Measurements from ENCODE around the gene C7.

The C7 gene

DNA sequence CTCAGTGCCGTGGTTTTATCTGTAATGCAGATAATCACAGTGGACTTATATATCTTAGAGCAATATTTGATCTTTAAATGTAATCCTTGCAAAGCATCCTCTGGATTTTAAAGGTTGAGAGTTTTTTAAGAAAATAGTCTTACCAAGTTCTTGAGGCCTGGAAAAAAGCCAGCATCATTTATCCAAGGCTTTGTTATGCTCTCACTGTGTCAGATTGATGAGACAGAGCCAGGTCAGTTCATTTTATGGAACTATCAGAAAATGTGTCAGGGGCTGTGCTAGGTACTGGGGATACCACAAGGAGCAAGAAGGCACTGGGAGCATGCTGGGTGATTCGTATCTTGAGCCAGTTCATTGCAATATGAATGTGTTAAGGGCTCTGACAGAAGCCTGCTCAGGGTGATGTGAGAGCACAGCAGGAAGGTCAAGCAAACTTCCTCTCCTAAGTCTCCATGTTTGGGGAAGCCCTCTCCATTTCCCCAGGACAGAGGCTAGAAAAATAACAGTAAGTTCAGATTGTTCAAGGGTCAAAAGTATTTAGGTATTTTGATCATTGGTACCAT, 19.7 kb downstream of the C7 start:
- no peak for DNase-seq

DNA sequence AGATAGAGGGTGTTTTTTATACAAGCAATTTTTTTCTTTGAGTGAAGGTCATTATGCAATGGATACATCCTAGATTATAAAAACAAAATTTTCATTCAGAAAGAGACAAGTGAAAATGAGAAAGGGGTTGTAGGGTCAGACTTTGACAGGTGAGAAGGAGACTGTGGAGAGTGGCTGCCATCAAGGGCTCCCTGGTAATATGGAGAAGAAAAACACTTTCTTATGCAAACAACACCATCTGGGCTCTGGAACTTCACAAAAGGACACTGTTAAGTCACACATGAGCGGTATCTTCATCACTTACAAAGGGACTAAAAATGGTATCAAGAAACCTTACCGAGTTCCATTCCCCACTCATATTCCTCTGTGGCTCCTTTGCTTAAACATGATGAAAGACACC, 23.5 kb downstream of the C7 start:
- no peak for DNase-seq

DNA sequence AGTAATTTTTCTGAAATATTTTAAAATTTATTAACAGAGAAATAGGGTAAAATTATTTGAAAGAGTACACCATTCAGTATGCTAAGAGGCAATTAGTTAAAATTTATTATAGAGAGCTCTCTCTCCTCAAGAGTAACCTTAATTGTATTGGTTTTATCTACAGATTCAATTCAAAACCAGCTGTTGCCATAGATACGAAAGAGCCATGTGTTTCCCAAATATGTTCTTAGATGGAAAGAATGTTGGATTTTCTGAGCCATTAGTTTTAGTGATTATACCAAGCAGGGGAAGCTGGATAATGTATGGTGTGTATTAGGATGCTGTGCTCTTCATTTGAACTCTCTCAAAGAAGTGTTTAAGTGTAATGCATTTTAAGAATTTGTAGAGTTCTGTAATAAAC, 27.8 kb downstream of the C7 start:
- DNase-seq = no peak

DNA sequence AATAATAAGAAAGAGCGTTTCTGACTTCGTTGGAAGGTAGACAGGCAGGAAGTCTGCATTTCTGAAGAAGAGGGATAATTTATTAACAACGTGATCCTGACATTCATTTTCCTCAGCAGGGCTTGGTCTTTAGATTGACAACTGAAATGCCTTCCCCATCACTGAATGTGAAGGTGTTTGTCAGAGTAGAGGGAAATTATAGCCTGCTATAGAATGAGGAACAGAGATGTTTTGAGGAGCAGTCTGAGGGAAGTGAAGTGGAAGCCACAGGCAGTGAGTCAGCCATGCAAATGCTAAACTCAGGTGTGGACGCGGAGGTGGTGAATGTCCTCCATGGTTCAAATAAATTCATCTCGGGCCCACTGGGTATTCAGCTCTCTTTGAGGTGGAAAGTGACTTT, 30.5 kb downstream of the C7 start:
- DNase-seq = no peak

DNA sequence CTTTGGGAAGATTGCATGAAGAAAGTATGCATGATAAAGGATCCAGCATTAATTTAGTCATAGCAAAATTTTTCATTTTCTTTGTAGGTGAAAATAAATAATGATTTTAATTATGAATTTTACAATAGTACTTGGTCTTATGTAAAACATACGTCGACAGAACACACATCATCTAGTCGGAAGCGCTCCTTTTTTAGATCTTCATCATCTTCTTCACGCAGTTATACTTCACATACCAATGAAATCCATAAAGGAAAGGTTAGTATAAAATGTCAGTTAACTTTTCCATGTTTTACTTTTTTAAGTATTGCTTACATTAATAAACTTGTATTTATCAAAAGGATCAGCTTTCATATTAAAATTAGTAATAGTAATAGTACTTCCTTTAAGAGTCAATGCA, 35.8 kb downstream of the C7 start:
- no peak for DNase-seq

DNA sequence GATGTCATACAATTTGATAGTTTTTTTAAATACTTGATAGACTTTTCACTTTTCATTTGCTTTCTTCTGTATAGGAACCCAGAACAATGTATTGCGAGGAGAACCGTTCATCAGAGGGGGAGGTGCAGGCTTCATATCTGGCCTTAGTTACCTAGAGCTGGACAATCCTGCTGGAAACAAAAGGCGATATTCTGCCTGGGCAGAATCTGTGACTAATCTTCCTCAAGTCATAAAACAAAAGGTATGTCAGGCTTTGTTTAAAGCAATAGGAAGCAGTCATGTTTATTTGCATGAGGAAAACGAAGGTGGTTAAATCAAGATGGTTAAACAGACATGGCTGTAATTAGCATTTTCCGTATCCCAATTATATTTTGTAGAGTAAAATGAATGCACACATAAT, 46.0 kb downstream of the C7 start:
- DNase-seq = no peak

DNA sequence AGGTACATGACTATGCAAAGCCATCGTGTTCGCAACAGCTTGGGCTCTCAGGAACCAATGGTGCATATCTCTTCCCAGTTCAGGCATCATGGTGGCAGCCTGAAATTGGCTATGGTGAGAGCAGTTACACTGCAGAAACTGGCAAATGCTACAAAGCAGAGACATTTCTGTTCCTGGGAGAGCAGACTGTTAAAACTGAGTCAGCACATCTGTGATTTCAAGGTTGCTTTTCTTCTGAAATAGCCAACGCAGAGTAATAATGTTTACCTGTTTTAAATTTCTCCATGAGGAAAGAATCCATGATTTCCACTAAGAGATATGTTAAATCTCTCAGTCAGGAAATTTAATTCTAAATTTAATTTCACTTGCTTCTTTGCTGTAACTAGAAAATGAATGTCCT, 47.8 kb downstream of the C7 start:
- DNase-seq = no peak

DNA sequence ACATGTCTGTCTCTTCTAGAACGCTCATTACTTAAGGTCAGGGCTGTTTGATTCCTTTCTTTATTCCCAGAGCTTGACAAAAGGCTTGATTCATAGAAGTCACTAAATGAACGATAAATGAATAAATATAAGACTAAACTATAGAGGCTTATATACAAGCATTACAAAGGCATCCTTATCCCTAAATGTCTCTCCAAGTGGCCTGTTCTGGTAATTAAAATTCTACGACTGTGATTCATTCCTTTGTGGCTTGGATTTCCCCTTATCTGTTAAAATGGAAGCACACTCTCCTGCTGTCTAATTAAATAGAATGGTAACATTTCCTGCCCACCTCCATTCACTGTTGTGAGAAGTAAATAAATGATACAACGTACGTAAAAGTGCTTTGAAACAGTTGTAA, 49.5 kb downstream of the C7 start:
- DNase-seq = no peak

DNA sequence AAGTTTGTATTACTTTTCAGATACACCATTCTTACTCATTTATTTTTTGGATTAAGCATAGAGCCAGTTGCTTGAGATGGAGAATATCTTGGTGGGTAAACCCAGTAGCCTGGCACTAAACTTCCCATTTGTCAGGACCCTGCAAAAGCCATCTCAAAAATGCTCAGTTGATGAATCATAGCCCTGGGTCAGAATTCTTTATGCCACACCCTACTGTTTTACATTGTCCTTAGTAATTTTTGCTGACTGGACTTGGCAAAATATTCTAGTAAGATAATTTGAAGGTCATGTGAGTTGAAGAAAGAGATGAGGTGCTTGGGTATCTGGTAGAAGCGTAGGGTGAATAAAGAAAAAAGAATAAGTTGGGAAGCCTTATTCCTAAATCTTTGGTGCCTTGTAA, 50.7 kb downstream of the C7 start:
- no peak for DNase-seq

DNA sequence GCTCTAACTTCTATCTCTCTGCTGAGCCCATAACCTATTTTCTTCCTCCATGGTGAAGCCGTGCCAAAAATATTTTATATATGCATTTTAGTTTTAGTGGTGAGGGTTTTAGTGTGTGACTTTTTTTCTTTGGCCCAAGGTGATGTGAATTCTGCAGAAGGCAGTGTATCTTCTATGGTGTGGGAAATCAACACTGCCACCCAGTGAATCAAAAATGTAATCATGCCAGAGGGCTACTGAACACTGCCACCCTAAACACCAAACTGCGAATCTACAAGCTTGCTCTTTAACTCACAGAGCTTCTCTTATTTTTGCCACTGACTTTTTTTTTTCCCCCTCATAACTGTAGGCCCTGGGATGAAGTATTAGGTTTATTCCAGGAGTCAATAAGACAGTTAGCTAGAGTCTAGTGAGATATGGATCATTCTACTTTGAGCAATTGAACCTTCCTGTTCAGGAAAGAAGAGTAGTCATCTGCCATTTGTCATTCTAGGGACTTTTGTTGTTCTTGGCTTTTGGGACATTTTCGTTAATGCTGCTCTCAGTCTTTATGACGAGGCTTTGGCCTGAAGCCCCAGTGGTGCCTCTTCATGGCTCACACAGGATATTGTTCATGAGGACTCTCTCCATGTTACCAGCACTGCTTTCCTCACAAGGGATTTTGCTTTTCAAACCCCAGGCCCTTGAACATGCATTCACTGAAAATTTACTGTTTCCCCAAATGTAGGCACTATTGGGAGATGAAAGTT, 53.1 kb downstream of the C7 start:
- DNase-seq = no peak

DNA sequence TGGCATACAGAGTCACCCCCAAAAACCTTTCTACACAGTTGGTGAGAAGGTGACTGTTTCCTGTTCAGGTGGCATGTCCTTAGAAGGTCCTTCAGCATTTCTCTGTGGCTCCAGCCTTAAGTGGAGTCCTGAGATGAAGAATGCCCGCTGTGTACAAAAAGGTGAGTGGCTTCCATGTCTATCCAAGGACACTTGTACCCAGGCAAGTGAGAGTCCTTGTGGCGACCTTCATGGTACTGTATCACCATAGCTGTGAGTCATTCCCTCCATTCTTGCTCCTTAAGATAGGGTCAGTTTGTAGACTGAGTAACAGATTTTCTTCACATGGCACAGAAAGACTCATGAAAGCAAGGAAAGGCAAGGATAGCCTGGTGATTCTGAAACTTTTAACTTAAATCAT, 63.1 kb downstream of the C7 start:
- no peak for DNase-seq

DNA sequence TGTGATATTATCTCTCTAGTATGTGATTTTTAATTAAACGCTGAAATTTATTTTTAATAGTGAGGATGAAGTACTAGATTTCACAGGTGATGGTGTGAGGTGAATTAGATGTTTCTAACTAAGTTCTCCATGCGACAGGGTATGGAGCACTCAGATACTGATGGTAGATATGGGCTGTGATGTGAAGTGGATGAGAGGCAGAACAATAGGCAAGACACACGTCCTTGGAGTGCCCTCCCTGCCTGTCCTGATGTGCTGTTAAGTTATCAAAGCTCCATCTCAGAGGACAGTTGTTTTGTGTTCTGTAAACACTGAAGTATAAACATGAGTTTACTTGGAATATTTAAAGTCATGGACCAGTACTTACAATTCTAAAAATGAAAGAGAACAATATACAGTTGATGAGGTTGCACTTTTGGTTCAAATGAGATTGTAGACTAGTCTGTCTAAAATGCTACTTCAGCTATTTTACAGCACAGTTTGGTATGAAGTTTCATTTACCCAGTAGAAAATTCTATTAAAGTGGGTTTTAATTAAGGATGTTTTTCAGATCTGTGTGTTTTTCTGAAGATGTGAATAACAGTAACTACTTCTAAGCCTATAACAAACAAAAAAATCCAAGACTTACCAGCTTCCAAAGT, 64.2 kb downstream of the C7 start:
- DNase-seq = no peak

DNA sequence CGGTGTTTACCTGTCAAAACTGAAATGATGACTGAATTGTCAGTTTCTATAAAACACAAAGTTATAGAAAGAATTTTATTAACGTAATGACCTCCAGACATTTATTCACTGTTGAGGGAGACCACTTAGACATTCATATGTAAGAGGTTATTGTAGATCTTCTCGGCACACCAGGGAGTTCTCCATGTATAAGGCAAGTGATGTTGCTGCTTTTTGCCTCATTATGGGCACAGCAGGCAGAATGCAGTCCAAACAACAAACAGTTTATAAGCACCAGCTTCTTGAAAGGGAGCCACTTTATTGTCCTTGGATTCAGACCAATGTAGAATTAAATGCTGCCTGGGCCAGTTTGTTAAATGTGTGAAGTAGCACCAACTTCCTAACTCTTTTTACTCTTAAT, 66.7 kb downstream of the C7 start:
- no peak for DNase-seq

DNA sequence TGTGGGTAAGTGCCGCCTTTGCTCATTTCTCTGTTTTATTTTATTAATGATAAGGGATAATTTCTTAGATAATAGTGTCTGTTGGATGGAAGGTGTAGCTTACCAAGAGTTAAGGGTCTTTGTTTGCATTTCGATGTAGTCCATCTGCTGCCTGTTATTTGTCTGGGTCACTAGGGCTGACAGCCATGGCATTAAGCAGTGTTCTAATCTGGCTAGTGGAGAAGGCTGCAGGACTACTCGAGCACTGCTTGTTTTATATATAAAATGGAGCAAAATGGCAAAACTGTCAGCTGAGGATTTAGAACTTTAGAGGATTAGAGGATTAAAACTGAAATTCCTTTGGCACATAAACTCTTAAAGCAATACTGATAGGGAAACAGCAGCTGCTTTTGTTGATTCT, 67.5 kb downstream of the C7 start:
- DNase-seq = no peak

DNA sequence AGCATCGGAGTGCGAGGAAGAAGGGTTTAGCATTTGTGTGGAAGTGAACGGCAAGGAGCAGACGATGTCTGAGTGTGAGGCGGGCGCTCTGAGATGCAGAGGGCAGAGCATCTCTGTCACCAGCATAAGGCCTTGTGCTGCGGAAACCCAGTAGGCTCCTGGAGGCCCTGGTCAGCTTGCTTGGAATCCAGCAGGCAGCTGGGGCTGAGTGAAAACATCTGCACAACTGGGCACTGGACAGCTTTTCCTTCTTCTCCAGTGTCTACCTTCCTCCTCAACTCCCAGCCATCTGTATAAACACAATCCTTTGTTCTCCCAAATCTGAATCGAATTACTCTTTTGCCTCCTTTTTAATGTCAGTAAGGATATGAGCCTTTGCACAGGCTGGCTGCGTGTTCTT, 72.1 kb downstream of the C7 start:
- no peak for DNase-seq

DNA sequence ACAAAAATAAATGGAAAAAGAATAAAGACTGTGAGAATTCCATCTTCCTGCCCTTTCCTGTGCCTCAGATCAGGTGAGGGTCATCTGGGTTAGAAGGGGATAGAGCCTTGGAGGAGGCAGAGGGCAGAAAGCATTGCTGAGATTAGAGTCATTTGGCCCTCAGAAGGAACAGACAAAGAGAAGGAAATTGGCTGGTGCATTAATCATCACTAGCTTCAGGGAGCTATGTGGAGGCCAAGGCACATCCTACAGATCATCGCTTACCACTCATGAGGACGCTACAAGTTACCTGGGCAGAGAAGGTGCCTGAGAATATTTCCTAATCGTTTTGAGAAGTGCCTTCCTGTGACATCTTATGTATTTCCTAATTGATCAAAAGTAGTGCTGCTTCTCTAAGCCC, 74.5 kb downstream of the C7 start:
- DNase-seq = no peak

DNA sequence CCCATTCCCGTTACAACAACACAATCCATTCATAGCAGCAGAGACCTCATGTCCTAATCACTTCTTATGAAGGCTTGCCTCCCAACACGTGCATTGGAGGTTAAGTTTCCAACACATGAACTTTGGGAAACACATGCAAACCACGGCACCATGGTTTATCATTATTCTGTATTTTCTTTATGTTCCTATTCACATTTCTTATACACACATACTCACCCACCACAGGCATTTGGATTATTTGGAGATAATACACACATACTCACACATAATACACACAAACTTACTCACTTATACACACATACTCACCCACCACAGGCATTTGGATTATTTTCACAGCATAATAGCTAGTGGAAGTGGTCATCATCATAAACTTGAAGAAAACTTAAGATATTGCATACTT, 75.6 kb downstream of the C7 start:
- DNase-seq = no peak

DNA sequence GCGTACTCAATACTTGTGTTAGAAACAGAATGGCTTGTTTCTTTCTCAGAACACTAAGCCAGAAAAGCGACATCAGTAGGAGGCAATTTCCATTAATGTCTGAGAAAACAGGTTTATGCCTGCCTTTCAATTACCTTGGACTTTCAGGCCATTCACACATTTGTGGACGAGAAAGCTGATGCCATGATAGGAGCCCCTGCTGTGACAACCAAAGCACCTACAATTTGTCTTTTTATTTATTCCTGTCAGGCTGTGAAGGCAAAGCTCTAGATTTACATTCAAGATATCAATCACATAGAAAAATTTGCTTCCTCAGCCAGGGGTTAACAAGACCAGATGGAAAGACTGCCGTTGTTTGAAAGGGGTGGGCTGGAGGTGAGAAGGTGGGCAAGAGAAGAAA, 76.2 kb downstream of the C7 start:
- no peak for DNase-seq

DNA sequence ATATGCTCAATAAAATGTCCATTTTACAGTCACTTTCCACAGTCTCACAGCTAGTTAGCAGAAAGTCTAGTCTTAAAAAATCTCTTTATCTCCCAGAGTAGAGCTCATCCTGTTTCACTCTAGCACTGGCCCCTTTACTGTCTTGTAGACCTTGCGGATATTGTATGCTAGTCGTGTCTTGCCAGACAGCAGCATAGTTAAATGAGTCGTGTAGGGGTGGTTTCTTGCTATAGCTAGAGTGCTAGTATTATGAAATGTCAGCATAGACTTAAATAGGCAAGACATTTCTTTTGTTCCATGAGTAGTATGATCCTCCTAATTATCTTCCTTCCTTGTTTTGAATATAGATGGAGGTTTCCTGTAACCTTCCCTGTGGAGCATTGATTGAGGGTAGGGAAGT, 77.4 kb downstream of the C7 start:
- no peak for DNase-seq

DNA sequence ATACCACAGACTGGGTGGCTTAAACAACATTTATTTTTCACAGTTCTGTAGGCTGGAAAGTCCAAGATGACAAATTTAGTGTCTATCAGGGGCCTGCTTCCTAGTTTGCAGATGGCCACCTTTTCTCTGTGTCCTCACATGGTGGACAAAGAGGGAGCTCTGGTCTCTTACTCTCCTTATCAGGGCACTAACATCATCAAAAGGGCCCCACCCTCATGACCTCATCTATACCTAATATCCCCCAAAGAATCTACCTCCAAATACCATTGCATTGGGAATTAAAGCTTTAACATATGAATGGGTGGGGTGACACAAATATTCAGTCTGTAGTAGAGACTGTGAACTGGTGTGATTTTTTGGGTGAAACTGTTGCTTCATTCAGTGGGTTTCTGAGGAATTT, 78.1 kb downstream of the C7 start:
- no peak for DNase-seq

DNA sequence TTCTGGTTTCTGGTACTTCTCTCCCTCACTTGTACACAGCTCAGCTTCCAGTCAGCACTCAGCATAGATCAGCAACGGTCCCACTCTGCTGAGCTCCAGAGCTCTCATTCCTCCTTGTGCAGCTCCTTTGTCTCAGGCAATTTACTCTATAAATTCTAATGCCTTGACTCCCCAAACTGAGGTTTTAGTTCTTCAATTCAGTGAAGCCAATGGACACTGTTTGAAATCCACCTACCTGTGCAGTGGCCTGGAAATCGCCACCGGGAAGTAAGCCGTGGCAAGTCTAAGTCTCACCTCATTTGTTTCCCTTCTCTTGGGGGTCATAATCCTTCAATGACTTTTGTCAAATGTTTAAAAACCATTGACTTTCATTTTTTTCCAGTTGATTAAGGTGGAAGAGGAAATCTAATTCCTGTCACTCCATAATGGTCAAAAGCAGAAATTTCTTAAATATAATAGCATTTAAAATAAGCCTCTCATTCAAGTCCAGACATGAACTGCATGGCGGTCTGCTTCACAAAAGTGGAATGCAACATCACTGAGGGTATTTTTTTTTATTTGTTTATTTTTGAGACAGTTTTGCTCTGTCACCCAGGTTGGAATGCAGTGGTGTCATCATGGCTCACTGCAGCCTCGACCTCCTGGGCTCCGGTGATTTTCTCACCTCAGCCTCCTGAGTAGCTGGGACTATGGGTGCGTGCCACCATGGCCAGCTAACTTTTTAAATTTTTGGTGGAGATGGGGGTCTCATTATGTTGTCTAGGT, 79.6 kb downstream of the C7 start:
- no peak for DNase-seq

DNA sequence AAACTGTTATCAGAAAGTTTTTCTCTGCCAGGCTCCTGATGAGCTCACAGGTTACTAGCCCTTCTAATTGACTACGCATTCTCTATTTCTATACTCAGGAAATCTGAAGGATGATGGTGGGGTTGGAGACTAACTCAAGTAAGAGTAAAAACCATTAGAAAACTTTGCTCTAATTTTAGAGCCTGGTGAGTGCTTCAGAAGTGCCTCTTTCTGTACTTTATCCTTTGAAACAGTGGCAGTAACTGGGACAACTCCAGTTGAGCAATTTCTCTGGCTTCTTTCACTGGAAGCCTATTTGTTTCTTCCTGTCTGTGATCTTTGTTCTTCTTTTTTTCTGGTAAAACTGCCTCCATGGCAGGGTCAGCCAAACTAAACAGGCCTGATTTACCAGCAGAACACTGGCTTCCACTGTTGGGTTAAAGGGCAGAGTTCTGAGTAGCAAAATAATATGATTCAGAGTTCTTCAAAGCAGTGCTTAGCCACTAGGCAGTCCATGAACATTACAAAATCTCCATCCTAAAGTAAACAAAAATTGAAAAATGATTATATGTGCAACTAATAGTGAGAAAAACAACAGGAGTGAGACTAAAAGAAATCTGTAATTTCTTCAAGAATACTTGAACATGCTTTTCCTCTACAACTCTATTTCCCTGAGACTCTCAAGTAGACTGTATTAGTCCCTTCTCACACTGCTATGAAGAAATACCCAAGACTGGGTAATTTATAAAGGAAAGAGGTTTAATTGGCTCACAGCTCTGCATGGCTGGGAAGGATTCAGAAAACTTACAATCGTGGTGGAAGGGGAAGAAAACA, 82.1 kb downstream of the C7 start:
- DNase-seq = no peak

DNA sequence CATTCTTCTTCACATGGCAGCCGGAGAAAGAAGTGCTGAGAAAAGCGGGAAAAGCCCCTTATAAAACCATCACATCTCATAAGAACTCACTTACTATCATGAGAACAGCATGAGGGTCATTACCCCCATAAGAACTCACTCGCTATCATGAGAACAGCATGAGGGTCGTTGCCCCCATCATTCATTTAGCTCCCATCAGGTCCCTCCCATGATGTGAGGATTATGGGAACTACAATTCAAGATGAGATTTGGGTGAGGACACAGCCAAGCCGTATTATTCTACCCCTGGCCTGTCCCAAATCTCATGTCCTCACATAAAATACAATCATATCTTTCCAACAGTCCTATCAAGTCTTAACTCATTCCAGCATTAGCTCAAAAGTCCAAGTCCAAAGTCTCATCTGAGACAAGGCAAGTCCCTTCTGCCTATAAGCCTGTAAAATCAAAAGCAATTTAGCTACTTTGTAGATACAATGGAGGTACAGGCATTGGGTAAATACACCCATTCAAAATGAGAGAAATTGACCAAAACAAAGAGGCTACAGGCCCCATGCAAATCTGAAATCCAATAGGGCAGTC, 82.8 kb downstream of the C7 start:
- DNase-seq = no peak

Measured in CD4-positive, alpha-beta T cell treated with Interleukin-15 for 1 hour (primary cell).